HG02943 (cell line): ENCODE results near the gene MYRIP.
"Not testable (repeated sequence)": the region's sequence is repeated elsewhere in the genome, so short reads cannot be mapped to it uniquely, and the experiment has no call there.

ENCODE experiments used
- ATAC-seq: cut with Tn5 transposase; IDR thresholded peaks from one replicate; pipeline ENCODE4 v1.9.1; 2021; ENCODE audit warnings: mild to moderate bottlenecking, low read depth, moderate library complexity; ENCODE audit not compliant: unreplicated experiment

The MYRIP gene

GRCh38 chr3:40109641-40110490, 300.5 kb downstream of the MYRIP start:
- ATAC-seq: no peak

GRCh38 chr3:40116478-40117177, 307.2 kb downstream of the MYRIP start:
- ATAC-seq: no peak

DNA sequence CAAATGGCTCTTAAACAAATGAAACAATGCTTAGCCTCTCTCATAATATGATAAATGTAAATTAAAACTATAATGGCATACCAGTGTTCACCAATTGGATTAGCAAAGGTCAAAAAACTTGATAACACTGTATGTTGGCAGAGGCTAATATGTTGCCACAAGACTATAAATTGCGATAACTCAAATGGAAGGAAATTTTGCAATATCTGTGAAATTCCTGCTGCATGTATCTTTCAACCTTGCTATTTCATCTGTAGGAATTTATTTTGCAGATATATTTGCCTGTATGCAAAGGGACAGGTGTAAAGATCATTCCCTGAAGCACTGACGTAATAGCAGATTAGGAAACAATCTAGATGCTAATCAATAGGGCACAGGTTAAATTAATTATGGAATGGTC, 308.7 kb downstream of the MYRIP start:
- no peak for ATAC-seq

- no peak for ATAC-seq
These were observed 310.8 kb downstream of the MYRIP start for GRCh38 chr3:40120067-40120692.

GRCh38 chr3:40120806-40121205, 311.4 kb downstream of the MYRIP start:
- ATAC-seq: no peak

- no peak for ATAC-seq
These were observed 315.5 kb downstream of the MYRIP start for GRCh38 chr3:40124918-40125317.

DNA sequence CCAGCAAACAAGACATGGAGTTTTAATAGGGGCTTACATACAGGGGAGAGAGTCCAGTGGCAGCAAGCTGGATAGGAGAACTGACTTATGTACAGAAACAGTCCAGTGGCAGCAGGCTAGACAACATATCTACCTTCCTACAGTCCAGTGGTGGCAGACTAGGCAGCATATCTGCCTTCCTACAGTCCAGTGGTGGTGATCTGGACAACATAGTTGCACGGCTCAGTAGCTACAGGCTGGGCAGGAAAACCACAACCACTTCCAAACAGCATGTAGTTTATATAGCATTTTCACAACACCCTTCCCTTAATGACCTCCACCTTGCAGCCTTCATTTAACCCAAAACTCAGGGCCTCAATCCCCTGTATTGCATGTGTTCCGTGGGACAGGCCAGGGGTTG, 318.8 kb downstream of the MYRIP start:
- ATAC-seq: no peak

GRCh38 chr3:40129510-40129909, 320.1 kb downstream of the MYRIP start:
- ATAC-seq: no peak

DNA sequence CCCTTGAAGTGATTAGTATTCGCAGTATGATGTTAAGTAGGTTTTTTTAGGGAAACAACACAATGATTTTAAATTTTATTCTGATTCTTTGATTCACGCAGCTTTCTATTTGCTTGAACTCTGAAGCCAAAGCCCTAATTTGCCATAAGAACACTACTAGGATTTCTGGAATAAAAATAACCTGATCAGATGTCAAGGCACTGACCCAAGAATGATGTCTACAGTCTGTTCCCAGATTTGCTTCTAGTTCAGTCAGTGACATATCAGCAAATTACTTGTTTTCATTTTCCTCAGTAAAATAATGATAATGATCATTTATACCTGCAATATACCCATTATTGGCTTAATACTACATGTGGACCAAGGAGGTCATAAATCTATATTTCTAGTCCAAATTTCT, 320.6 kb downstream of the MYRIP start:
- ATAC-seq: no peak

GRCh38 chr3:40130721-40131120, 321.3 kb downstream of the MYRIP start:
- no peak for ATAC-seq

DNA sequence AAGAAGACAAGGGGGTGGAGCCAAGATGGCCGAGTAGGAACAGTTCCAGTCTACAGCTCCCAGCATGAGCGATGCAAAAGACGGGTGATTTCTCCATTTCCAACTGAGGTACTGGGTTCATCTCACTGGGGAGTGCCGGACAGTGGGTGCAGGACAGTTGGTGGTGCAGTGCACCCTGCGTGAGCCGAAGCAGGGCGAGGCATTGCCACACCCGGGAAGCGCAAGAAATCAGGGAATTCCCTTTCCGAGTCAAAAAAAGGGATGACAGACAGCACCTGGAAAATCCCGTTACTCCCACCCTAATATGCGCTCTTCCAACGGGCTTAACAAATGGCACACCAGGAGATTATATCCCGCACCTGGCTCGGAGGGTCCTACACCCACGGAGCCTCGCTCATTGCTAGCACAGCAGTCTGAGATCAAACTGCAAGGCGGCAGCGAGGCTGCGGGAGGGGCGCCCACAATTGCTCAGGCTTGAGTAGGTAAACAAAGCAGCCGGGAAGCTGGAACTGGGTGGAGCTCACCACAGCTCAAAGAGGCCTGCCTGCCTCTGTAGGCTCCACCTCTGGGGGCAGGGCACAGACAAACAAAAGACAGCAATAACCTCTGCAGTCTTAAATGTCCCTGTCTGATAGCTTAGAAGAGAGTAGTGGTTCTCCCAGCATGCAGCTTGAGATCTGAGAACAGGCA, 324.6 kb downstream of the MYRIP start:
- not testable (repeated sequence) for ATAC-seq

- no peak for ATAC-seq
These were observed 328.3 kb downstream of the MYRIP start for GRCh38 chr3:40137591-40138295.

DNA sequence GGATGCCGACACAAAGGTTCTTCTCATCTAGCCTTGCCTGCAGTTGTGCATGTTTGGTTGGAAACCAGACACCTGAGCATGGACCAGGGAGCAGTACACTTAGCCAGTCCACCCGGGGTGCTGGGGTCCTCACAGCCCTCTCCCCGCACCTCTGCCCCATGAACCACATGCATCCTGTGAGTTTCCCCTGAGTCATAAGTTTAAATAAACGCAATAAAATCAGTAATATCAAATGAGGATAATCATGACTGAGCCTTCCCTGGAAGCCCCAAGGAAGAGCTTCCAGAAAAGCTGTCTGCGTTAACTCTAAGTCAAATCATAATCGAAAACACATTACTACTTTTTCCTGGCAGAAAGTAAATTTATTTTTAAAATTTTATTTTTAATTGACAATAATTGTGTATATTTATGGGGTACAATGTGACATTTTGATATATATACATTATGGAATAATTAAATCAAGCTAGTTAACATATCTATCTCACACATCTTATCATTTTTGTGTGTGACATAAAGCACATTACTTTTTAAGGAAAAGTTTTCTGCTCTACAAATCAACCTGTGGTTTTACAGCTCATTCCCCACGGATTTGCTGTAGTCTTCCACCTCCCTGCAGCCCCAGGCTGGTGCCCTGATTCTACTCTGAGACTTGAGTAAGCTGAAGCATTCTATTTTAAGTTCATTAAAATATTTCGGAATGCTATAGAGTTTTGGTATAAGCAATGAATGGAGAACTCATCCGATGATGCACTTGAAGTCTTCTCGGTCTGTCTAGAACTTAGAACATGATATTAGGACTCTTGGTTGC, 334.1 kb downstream of the MYRIP start:
- ATAC-seq: no peak

DNA sequence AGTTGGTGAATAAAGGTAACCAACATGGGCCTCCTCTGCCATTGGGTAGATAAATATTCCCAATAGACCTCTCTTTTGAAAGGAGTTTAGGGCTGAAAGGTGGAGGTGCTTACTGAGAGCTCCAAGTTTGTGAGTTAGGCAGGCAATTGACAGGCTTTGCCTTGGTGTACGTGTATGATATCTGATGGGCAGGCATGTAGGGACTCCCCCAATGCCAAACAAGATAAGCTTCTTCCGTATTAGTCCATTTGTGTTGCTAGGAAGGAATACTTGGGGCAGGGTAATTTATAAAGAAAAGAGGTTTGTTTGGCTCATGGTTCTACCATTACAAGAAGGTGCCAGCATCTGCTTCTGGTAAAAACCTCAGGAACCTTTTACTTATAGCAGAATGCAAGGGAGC, 339.4 kb downstream of the MYRIP start:
- ATAC-seq: no peak

- no peak for ATAC-seq
These were observed 343.2 kb downstream of the MYRIP start for GRCh38 chr3:40152482-40153133.

DNA sequence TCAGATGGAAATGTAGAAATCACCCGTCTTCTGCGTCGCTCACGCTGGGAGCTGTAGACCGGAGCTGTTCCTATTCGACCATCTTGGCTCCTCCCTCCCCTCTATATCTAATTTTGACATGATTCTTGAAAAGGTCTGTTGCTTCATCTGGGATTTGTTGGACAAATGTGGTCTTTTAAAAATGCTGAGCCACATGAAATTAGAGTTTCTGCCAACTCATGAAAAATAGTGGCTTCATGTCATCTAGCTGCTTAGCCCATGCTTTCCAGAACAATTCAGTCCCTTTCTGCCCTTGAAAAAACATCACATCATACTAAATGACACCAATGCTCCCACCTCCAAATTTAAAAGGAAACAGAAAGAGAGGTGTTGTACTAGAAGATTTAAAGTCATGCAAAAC, 351.5 kb downstream of the MYRIP start:
- no peak for ATAC-seq

DNA sequence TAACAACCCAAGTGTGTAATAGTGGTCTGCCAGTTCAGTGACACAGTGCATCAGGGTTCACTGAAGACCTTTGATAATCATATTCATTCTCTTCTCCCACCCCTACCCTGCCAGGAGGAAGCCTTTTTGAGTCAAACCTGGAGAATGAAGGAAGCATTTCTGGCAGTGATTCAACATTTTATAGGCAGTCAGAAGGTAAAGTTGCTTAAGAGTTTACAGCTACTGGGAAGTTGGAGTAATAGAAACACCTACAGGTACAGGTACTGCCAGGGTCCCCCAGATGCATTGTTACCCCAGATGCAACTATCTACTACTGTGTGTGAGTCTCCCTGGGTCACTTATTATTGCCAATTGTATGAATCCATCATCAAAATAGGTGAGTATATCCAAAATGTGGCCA, 353.2 kb downstream of the MYRIP start:
- ATAC-seq: no peak

DNA sequence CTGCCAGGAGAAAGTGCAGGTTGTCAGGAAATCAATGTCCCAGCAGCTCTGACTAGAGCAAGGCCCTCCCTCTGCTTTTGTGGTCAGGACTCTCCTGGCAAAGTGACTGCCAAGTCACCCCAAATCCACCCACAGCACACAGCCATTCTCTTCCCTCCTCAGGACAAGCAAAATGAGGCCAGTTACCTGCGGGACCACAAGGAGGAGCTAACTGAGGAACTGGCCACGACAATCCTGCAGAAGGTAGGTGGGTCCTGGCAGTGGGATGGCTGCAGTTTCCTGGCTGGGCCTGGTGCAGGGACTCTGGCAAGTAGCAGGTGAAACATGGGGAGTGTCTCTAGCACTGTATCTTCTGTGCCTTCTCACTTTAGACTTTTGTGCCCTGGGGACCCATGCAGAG, 357.6 kb downstream of the MYRIP start:
- ATAC-seq: no peak

DNA sequence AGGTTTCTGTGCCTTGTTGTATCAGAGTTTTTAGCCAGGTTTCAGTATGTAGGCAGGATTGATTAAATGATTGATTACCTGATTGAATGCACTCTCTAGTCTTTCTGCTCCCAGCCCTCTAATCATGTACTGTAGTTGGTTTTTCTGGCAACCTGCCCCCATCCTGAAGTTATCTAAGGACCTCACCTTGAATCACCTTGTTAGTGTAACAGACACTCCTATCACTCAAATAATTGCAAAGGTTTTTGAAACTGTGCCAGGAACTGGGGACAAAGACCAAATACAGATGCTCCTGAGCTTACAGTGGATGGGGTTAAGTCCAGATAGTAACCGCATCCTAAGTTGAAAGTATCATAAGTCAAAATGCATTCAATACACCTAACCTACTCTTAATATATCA, 358.5 kb downstream of the MYRIP start:
- no peak for ATAC-seq
